ENCODE data around the gene LAMA4. TPM values are rescaled to one million over a fixed set of nuclear protein-coding genes. Genes with fewer than 3 reads are reported as not detected.

LAMA4 gene
- total and polyA plus RNA-seq, 4 experiments from 2014 or later, result not detected

GRCh38 chr6:112257178-112257855 lies 3.0 kb upstream of the LAMA4 start:
- peaks cover 26 to 28% of the 10 kb centered on the region in 2 donors for H3K27me3 Mint-ChIP-seq
- H3K27ac Mint-ChIP-seq, result no peak overlapping the region
- no peak for DNase-seq
- no peak overlapping the region for H3K27ac ChIP-seq (ENCODE audit: low read depth, low read length)
- no peaks in the 10 kb centered on the region for H3K27me3 ChIP-seq (ENCODE audit: insufficient read depth, low read length)
- H3K4me3 Mint-ChIP-seq, result no peak overlapping the region
- peaks cover 0 to 2% (median 0%) of the 10 kb centered on the region in 8 donors for H3K9me3 Mint-ChIP-seq
- H3K4me3 ChIP-seq (ENCODE audit: low read length in 2 of 2), result no peak overlapping the region
- no peaks in the 10 kb centered on the region for H3K36me3 Mint-ChIP-seq
- ChIA-PET POLR2A (ENCODE audit: partially characterized antibody) (no interaction called here), CTCF (ENCODE audit: partially characterized antibody) (no interaction called here)
- intact Hi-C loops (cut with micrococcal nuclease), result no loop called here
- H3K4me1 Mint-ChIP-seq, result peaks cover 7 to 17% (median 14%) of the 10 kb centered on the region in 4 donors
- H3K9me3 ChIP-seq (ENCODE audit: control insufficient read depth in 1 of 2, low read length in 2 of 2), result no peaks in the 10 kb centered on the region
- H3K4me1 ChIP-seq (ENCODE audit: insufficient read depth, low read length), result peaks cover 14% of the 10 kb centered on the region
- H3K36me3 ChIP-seq (ENCODE audit: insufficient read depth, low read length), result no peaks in the 10 kb centered on the region

GRCh38 chr6:112254921-112255320 lies 554 bp upstream of the LAMA4 start:
- H3K4me3 Mint-ChIP-seq, result peak overlapping the region in 4 of 8 donors; percentile 72 to 92 (median 78)
- no peak for DNase-seq
- H3K9me3 Mint-ChIP-seq, result peaks cover 0 to 2% (median 0%) of the 10 kb centered on the region in 8 donors
- ChIA-PET CTCF (ENCODE audit: partially characterized antibody) (interaction anchor here (1.0 kb wide), 1 partner anchor 13 kb away, joined by 3 read pairs; no protein-coding TSS in a partner anchor), POLR2A (ENCODE audit: partially characterized antibody) (no interaction called here)
- no peak overlapping the region for H3K27ac Mint-ChIP-seq
- intact Hi-C loops (cut with micrococcal nuclease), result no loop called here
- Histone ChIP-seq H3K27me3 (ENCODE audit: insufficient read depth, low read length) (no peaks in the 10 kb centered on the region), H3K9me3 (ENCODE audit: control insufficient read depth in 1 of 2, low read length in 2 of 2) (no peaks in the 10 kb centered on the region), H3K27ac (ENCODE audit: low read depth, low read length) (no peak overlapping the region), H3K36me3 (ENCODE audit: insufficient read depth, low read length) (no peaks in the 10 kb centered on the region), H3K4me1 (ENCODE audit: insufficient read depth, low read length) (peaks cover 14% of the 10 kb centered on the region), H3K4me3 (ENCODE audit: low read length in 2 of 2) (no peak overlapping the region)
- no peaks in the 10 kb centered on the region for H3K36me3 Mint-ChIP-seq
- peaks cover 32 to 42% of the 10 kb centered on the region in 2 donors for H3K27me3 Mint-ChIP-seq
- peaks cover 7 to 17% (median 14%) of the 10 kb centered on the region in 4 donors for H3K4me1 Mint-ChIP-seq

GRCh38 chr6:112253498-112253840 lies 898 bp downstream of the LAMA4 start:
- CTCF ChIA-PET (ENCODE audit: partially characterized antibody), result interaction anchor here (1.0 kb wide), 1 partner anchor 17 kb away, joined by 3 read pairs; no protein-coding TSS in a partner anchor
- Histone ChIP-seq H3K9me3 (ENCODE audit: control insufficient read depth in 1 of 2, low read length in 2 of 2) (no peaks in the 10 kb centered on the region), H3K27me3 (ENCODE audit: insufficient read depth, low read length) (no peaks in the 10 kb centered on the region), H3K36me3 (ENCODE audit: insufficient read depth, low read length) (no peaks in the 10 kb centered on the region), H3K4me1 (ENCODE audit: insufficient read depth, low read length) (peaks cover 14% of the 10 kb centered on the region), H3K4me3 (ENCODE audit: low read length in 2 of 2) (no peak overlapping the region), H3K27ac (ENCODE audit: low read depth, low read length) (no peak overlapping the region)
- POLR2A ChIA-PET (ENCODE audit: partially characterized antibody), result no interaction called here
- Mint-ChIP-seq H3K36me3 (no peaks in the 10 kb centered on the region), H3K9me3 (peaks cover 0 to 2% (median 0%) of the 10 kb centered on the region in 8 donors), H3K4me1 (peaks cover 7 to 17% (median 14%) of the 10 kb centered on the region in 4 donors), H3K27ac (no peak overlapping the region), H3K27me3 (peaks cover 35 to 45% of the 10 kb centered on the region in 2 donors), H3K4me3 (peak overlapping the region; percentile 61 to 92 (median 74))
- peak in 1 of 5 donors; percentile 2 for DNase-seq
- intact Hi-C loops (cut with micrococcal nuclease), result no loop called here

GRCh38 chr6:112252571-112253497 lies 1.5 kb downstream of the LAMA4 start:
- Mint-ChIP-seq H3K4me3 (peak overlapping the region in 6 of 8 donors; percentile 71 to 92 (median 76)), H3K36me3 (no peaks in the 10 kb centered on the region), H3K27me3 (peaks cover 36 to 46% of the 10 kb centered on the region in 2 donors), H3K9me3 (peaks cover 0 to 2% (median 0%) of the 10 kb centered on the region in 8 donors), H3K4me1 (peaks cover 7 to 17% (median 14%) of the 10 kb centered on the region in 4 donors), H3K27ac (no peak overlapping the region)
- Histone ChIP-seq H3K9me3 (ENCODE audit: control insufficient read depth in 1 of 2, low read length in 2 of 2) (no peaks in the 10 kb centered on the region), H3K4me3 (ENCODE audit: low read length in 2 of 2) (no peak overlapping the region), H3K4me1 (ENCODE audit: insufficient read depth, low read length) (peaks cover 14% of the 10 kb centered on the region), H3K27me3 (ENCODE audit: insufficient read depth, low read length) (no peaks in the 10 kb centered on the region), H3K36me3 (ENCODE audit: insufficient read depth, low read length) (no peaks in the 10 kb centered on the region), H3K27ac (ENCODE audit: low read depth, low read length) (no peak overlapping the region)
- intact Hi-C loops (cut with micrococcal nuclease), result no loop called here
- DNase-seq, result no peak
- CTCF ChIA-PET (ENCODE audit: partially characterized antibody), result interaction anchor here (1.0 kb wide), 1 partner anchor 16 kb away, joined by 3 read pairs; no protein-coding TSS in a partner anchor
- POLR2A ChIA-PET (ENCODE audit: partially characterized antibody), result no interaction called here

- H3K36me3 ChIP-seq (ENCODE audit: insufficient read depth, low read length), result no peaks in the 10 kb centered on the region
- no peaks in the 10 kb centered on the region for H3K27me3 ChIP-seq (ENCODE audit: insufficient read depth, low read length)
- peaks cover 14% of the 10 kb centered on the region for H3K4me1 ChIP-seq (ENCODE audit: insufficient read depth, low read length)
- H3K27ac Mint-ChIP-seq, result no peak overlapping the region
- peaks cover 7 to 17% (median 14%) of the 10 kb centered on the region in 4 donors for H3K4me1 Mint-ChIP-seq
- H3K27ac ChIP-seq (ENCODE audit: low read depth, low read length), result no peak overlapping the region
- peaks cover 0 to 2% (median 0%) of the 10 kb centered on the region in 8 donors for H3K9me3 Mint-ChIP-seq
- H3K4me3 Mint-ChIP-seq, result no peak overlapping the region
- no peaks in the 10 kb centered on the region for H3K36me3 Mint-ChIP-seq
- POLR2A ChIA-PET (ENCODE audit: partially characterized antibody), result no interaction called here
- H3K4me3 ChIP-seq (ENCODE audit: low read length in 2 of 2), result no peak overlapping the region
- peaks cover 34 to 42% of the 10 kb centered on the region in 2 donors for H3K27me3 Mint-ChIP-seq
- H3K9me3 ChIP-seq (ENCODE audit: control insufficient read depth in 1 of 2, low read length in 2 of 2), result no peaks in the 10 kb centered on the region
- intact Hi-C loops (cut with micrococcal nuclease), result no loop called here
- no peak for DNase-seq
- CTCF ChIA-PET (ENCODE audit: partially characterized antibody), result no interaction called here
These were observed 3.0 kb downstream of the LAMA4 start for GRCh38 chr6:112251171-112251875.

GRCh38 chr6:112249489-112249888 lies 4.9 kb downstream of the LAMA4 start:
- ChIA-PET CTCF (ENCODE audit: partially characterized antibody) (no interaction called here), POLR2A (ENCODE audit: partially characterized antibody) (no interaction called here)
- H3K36me3 Mint-ChIP-seq, result no peaks in the 10 kb centered on the region
- no peak overlapping the region for H3K27ac ChIP-seq (ENCODE audit: low read depth, low read length)
- no peaks in the 10 kb centered on the region for H3K9me3 ChIP-seq (ENCODE audit: control insufficient read depth in 1 of 2, low read length in 2 of 2)
- H3K36me3 ChIP-seq (ENCODE audit: insufficient read depth, low read length), result no peaks in the 10 kb centered on the region
- peaks cover 13% of the 10 kb centered on the region for H3K4me1 ChIP-seq (ENCODE audit: insufficient read depth, low read length)
- intact Hi-C loops (cut with micrococcal nuclease), result no loop called here
- H3K27me3 ChIP-seq (ENCODE audit: insufficient read depth, low read length), result no peaks in the 10 kb centered on the region
- no peak overlapping the region for H3K27ac Mint-ChIP-seq
- peaks cover 28 to 36% of the 10 kb centered on the region in 2 donors for H3K27me3 Mint-ChIP-seq
- H3K4me3 Mint-ChIP-seq, result no peak overlapping the region
- H3K4me1 Mint-ChIP-seq, result peaks cover 6 to 13% (median 11%) of the 10 kb centered on the region in 4 donors
- peaks cover 0 to under 1% (median 0%) of the 10 kb centered on the region in 8 donors for H3K9me3 Mint-ChIP-seq
- no peak overlapping the region for H3K4me3 ChIP-seq (ENCODE audit: low read length in 2 of 2)
- DNase-seq, result no peak

- Histone ChIP-seq H3K27me3 (ENCODE audit: insufficient read depth, low read length) (no peaks in the 10 kb centered on the region), H3K27ac (ENCODE audit: low read depth, low read length) (no peak overlapping the region), H3K4me3 (ENCODE audit: low read length in 2 of 2) (no peak overlapping the region), H3K36me3 (ENCODE audit: insufficient read depth, low read length) (no peaks in the 10 kb centered on the region), H3K9me3 (ENCODE audit: control insufficient read depth in 1 of 2, low read length in 2 of 2) (no peaks in the 10 kb centered on the region), H3K4me1 (ENCODE audit: insufficient read depth, low read length) (no peaks in the 10 kb centered on the region)
- Mint-ChIP-seq H3K36me3 (no peaks in the 10 kb centered on the region), H3K27ac (no peak overlapping the region), H3K4me3 (no peak overlapping the region), H3K4me1 (peaks cover 3 to 5% (median 4%) of the 10 kb centered on the region in 4 donors), H3K9me3 (no peaks in the 10 kb centered on the region), H3K27me3 (peaks cover 17 to 22% of the 10 kb centered on the region in 2 donors)
- POLR2A ChIA-PET (ENCODE audit: partially characterized antibody), result no interaction called here
- intact Hi-C loops (cut with micrococcal nuclease), result no loop called here
- no peak for DNase-seq
- CTCF ChIA-PET (ENCODE audit: partially characterized antibody), result no interaction called here
These were observed 7.1 kb downstream of the LAMA4 start for GRCh38 chr6:112247275-112247674.
